MM.1S (cell line): ENCODE data around the gene MGME1.
"Not testable (repeated sequence)": the region's sequence is repeated elsewhere in the genome, so short reads cannot be mapped to it uniquely, and the experiment has no call there.

Experiments
- DNase-seq: peaks from one replicate; pipeline ENCODE4 v3.0.0-alpha.2; 2015
- H2AFZ ChIP-seq: fragments of 300-600 bp; sonication (generic); 2 replicates; pipeline ENCODE4 v1.6.0; 2016; ENCODE audit warnings: antibody characterized with exemption, low read length
- H3F3A ChIP-seq: fragments of 300-600 bp; sonication (generic); 2 replicates; pipeline ENCODE4 v1.6.1; 2016; ENCODE audit warnings: mild to moderate bottlenecking, antibody characterized with exemption, low read length, moderate library complexity, mixed read lengths; ENCODE audit not compliant: insufficient read depth
- H3K27ac ChIP-seq: fragments of 300-600 bp; sonication (generic); 2 replicates; pipeline ENCODE4 v1.5.1; 2016; ENCODE audit warnings: mild to moderate bottlenecking, low read length
- H3K27me3 ChIP-seq: fragments of 300-600 bp; sonication (generic); replicated peaks from 2 replicates; pipeline ENCODE4 v1.6.0; 2016; ENCODE audit warnings: low read length; ENCODE audit not compliant: insufficient read depth
- H3K36me3 ChIP-seq: fragments of 300-600 bp; sonication (generic); replicated peaks from 2 replicates; pipeline ENCODE4 v1.6.1; 2016; ENCODE audit warnings: mild to moderate bottlenecking, low read length, mixed read lengths; ENCODE audit not compliant: insufficient read depth
- H3K4me1 ChIP-seq: fragments of 300-600 bp; sonication (generic); 2 replicates; pipeline ENCODE4 v1.6.1; 2016; ENCODE audit warnings: low read length, mixed read lengths
- H3K4me2 ChIP-seq: fragments of 300-600 bp; sonication (generic); 2 replicates; pipeline ENCODE4 v1.6.0; 2016; ENCODE audit warnings: low read depth, low read length
- H3K4me3 ChIP-seq: fragments of 300-600 bp; sonication (generic); 2 replicates; pipeline ENCODE4 v1.5.1; 2016; ENCODE audit warnings: low read length, mixed read lengths
- H3K79me2 ChIP-seq: fragments of 300-600 bp; sonication (generic); 2 replicates; pipeline ENCODE4 v1.6.1; 2016; ENCODE audit warnings: mixed run types, low read length, mixed read lengths
- H3K9ac ChIP-seq: fragments of 300-600 bp; sonication (generic); 2 replicates; pipeline ENCODE4 v1.6.1; 2016; ENCODE audit warnings: low read length, mixed read lengths
- H3K9me2 ChIP-seq: fragments of 300-600 bp; sonication (generic); replicated peaks from 2 replicates; pipeline ENCODE4 v1.6.1; 2016; ENCODE audit warnings: mild to moderate bottlenecking, low read length, mixed read lengths; ENCODE audit not compliant: insufficient read depth
- H3K9me3 ChIP-seq: fragments of 300-600 bp; sonication (generic); replicated peaks from 2 replicates; pipeline ENCODE4 v1.6.1; 2016; ENCODE audit warnings: mild to moderate bottlenecking, low read length, mixed read lengths; ENCODE audit not compliant: insufficient read depth
- H4K20me1 ChIP-seq: fragments of 300-600 bp; sonication (generic); 2 replicates; pipeline ENCODE4 v1.6.1; 2016; ENCODE audit warnings: mild to moderate bottlenecking, low read length, moderate library complexity, mixed read lengths; ENCODE audit not compliant: insufficient read depth
- CTCF ChIP-seq: fragments of 300-600 bp; sonication (generic); IDR thresholded peaks from 2 replicates; pipeline ENCODE4 v1.5.1; 2016; ENCODE audit warnings: antibody characterized with exemption, low read length, mixed read lengths
- EZH2 ChIP-seq: fragments of 300-600 bp; sonication (generic); optimal IDR thresholded peaks from 2 replicates; pipeline ENCODE3; 2017; ENCODE audit warnings: low read depth, mild to moderate bottlenecking, antibody characterized with exemption, low read length, mixed read lengths
- EZH2phosphoT487 ChIP-seq: fragments of 300-600 bp; sonication (generic); IDR thresholded peaks from 2 replicates; pipeline ENCODE4 v1.6.1; 2018; ENCODE audit warnings: antibody characterized with exemption, low read length

The MGME1 gene

DNA sequence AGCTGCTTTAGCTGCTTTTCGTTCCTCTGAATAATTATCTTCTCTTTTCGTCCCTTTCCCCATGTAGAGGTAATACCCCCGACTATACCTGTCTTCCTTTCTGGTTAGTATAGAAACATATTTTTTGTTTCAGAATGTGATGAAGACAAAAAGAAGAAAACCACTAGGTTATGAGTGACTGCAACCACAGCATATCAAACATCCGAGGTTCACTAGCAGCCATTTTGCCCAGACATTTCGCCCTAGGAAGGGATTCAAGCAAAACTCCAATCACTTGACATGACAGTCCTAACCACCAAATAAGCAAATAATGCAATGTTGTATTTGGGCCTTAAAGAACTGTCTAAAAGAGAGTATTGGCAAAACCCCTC is 9.6 kb upstream of the MGME1 start:
- Histone ChIP-seq H2AFZ (no peak overlapping the region), H3F3A (peaks cover 35% of the 10 kb centered on the region), H3K36me3 (peaks cover 23% of the 10 kb centered on the region; the same call in 1 of the 2 replicates), H3K9ac (no peak overlapping the region), H3K79me2 (peaks cover 100% of the 10 kb centered on the region), H3K9me3 (no peaks in the 10 kb centered on the region), H3K27ac (peak overlapping the region; percentile 21; the same call in 1 of the 2 replicates), H3K4me3 (no peak overlapping the region), H3K9me2 (no peaks in the 10 kb centered on the region), H3K27me3 (no peaks in the 10 kb centered on the region), H4K20me1 (peaks cover 65% of the 10 kb centered on the region), H3K4me1 (peaks cover 64% of the 10 kb centered on the region), H3K4me2 (peak overlapping the region; percentile 1; the same call in 1 of the 2 replicates)
- no peak for DNase-seq
- TF ChIP-seq EZH2 = no peak
- TF ChIP-seq EZH2phosphoT487 = no peak
- no peak for TF ChIP-seq CTCF

GRCh38 chr20:17960400-17960885 is 8.4 kb upstream of the MGME1 start:
- H3K4me3 ChIP-seq, DNase-seq, H3K27ac ChIP-seq, H3K9ac ChIP-seq, H3K9me2 ChIP-seq, H2AFZ ChIP-seq, H3K27me3 ChIP-seq, H3K9me3 ChIP-seq, H3K4me2 ChIP-seq: not testable (repeated sequence)
- Histone ChIP-seq H3F3A (peaks cover 37% of the 10 kb centered on the region), H3K4me1 (peaks cover 76% of the 10 kb centered on the region), H3K79me2 (peaks cover 100% of the 10 kb centered on the region), H4K20me1 (peaks cover 77% of the 10 kb centered on the region), H3K36me3 (peaks cover 20% of the 10 kb centered on the region; the same call in 1 of the 2 replicates)

GRCh38 chr20:17960927-17961586 is 7.8 kb upstream of the MGME1 start:
- Histone ChIP-seq H3K27me3 (no peaks in the 10 kb centered on the region), H4K20me1 (peaks cover 83% of the 10 kb centered on the region), H3K79me2 (peaks cover 100% of the 10 kb centered on the region), H3K4me2 (peak overlapping the region; percentile 11; the same call in 1 of the 2 replicates), H2AFZ (no peak overlapping the region), H3K4me3 (no peak overlapping the region), H3K9me2 (no peaks in the 10 kb centered on the region), H3K9me3 (no peaks in the 10 kb centered on the region), H3K4me1 (peaks cover 81% of the 10 kb centered on the region), H3K36me3 (peaks cover 15% of the 10 kb centered on the region; the same call in 1 of the 2 replicates), H3K9ac (no peak overlapping the region), H3F3A (peaks cover 43% of the 10 kb centered on the region), H3K27ac (no peak overlapping the region)
- TF ChIP-seq EZH2 (no peak), CTCF (no peak), EZH2phosphoT487 (no peak)
- DNase-seq = no peak

DNA sequence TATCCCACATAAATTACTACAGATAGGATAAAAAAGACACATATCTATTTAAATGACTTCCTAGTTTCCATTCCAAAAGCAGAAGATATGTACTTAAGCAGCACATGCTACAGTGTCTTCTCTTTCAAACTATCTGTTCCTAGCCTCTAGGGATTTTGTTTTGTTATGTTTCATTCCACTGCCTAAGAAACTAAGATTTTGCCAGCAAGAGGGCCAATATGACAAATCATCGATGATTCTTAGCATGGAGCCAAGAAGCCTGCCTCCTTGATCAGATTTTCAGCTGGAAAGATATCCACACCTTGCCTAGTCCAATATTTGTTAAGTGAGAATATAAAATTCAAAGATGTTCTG is 7.3 kb upstream of the MGME1 start:
- Histone ChIP-seq H3F3A (peaks cover 48% of the 10 kb centered on the region), H2AFZ (no peak overlapping the region), H3K9me3 (no peaks in the 10 kb centered on the region), H3K27ac (no peak overlapping the region), H4K20me1 (peaks cover 87% of the 10 kb centered on the region), H3K9me2 (no peaks in the 10 kb centered on the region), H3K36me3 (peaks cover 15% of the 10 kb centered on the region; the same call in 1 of the 2 replicates), H3K27me3 (no peaks in the 10 kb centered on the region), H3K9ac (no peak overlapping the region), H3K4me2 (no peak overlapping the region; the same call in 1 of the 2 replicates), H3K4me1 (peaks cover 76% of the 10 kb centered on the region), H3K4me3 (no peak overlapping the region), H3K79me2 (peaks cover 100% of the 10 kb centered on the region)
- TF ChIP-seq CTCF (no peak), EZH2 (no peak), EZH2phosphoT487 (no peak)
- DNase-seq = no peak
